Activated T-cell treated with anti-CD3 and anti-CD28 coated beads for 1 hour (primary cell): ENCODE data around the gene PRSS56.

Experiments
- DNase-seq: peaks from one replicate; pipeline ENCODE4 v3.0.0-alpha.2; 2020; ENCODE audit warnings: low read depth

PRSS56 gene

GRCh38 chr2:232502511-232502910 lies 17.7 kb upstream of the PRSS56 start:
- DNase-seq: no peak

GRCh38 chr2:232502911-232503808 lies 17.0 kb upstream of the PRSS56 start:
- no peak for DNase-seq

GRCh38 chr2:232503809-232504323 lies 16.3 kb upstream of the PRSS56 start:
- no peak for DNase-seq

- DNase-seq: no peak
Observed at GRCh38 chr2:232504438-232504837, 15.8 kb upstream of the PRSS56 start.

GRCh38 chr2:232505856-232506255 lies 14.3 kb upstream of the PRSS56 start:
- DNase-seq: no peak

GRCh38 chr2:232506709-232507108 lies 13.5 kb upstream of the PRSS56 start:
- no peak for DNase-seq

- no peak for DNase-seq
Observed at GRCh38 chr2:232508251-232508650, 11.9 kb upstream of the PRSS56 start.

- no peak for DNase-seq
Observed at GRCh38 chr2:232511336-232511890, 8.8 kb upstream of the PRSS56 start.

GRCh38 chr2:232512602-232513001 lies 7.6 kb upstream of the PRSS56 start:
- no peak for DNase-seq

GRCh38 chr2:232513353-232513752 lies 6.8 kb upstream of the PRSS56 start:
- DNase-seq: no peak

GRCh38 chr2:232515639-232516038 lies 4.5 kb upstream of the PRSS56 start:
- no peak for DNase-seq

- DNase-seq: no peak
Observed at GRCh38 chr2:232516551-232516950, 3.6 kb upstream of the PRSS56 start.

- no peak for DNase-seq
Observed at GRCh38 chr2:232518844-232519243, 1.3 kb upstream of the PRSS56 start.

- DNase-seq: no peak
Observed at GRCh38 chr2:232520489-232520888, 301 bp downstream of the PRSS56 start.

- DNase-seq: no peak
Observed at GRCh38 chr2:232521098-232521497, 910 bp downstream of the PRSS56 start.

- peak; percentile 71 for DNase-seq
Observed at GRCh38 chr2:232521959-232522622, 1.9 kb downstream of the PRSS56 start.

GRCh38 chr2:232522623-232523401 lies 2.6 kb downstream of the PRSS56 start:
- no peak for DNase-seq

GRCh38 chr2:232523402-232523681 lies 3.2 kb downstream of the PRSS56 start:
- DNase-seq: no peak

GRCh38 chr2:232523682-232524597 lies 3.8 kb downstream of the PRSS56 start:
- no peak for DNase-seq

GRCh38 chr2:232524771-232525170 lies 4.6 kb downstream of the PRSS56 start:
- no peak for DNase-seq

GRCh38 chr2:232525199-232525598 lies 5.0 kb downstream of the PRSS56 start:
- no peak for DNase-seq
